CD4-positive, alpha-beta T cell treated with Interleukin-17A for 4 hours (primary cell): Measurements from ENCODE around the gene COPZ2.
A peak's percentile ranks its signal among the peaks of the same experiment; 100 is the strongest.
"Not testable (repeated sequence)": the region's sequence is repeated elsewhere in the genome, so short reads cannot be mapped to it uniquely, and the experiment has no call there.

ENCODE experiments used
- DNase-seq: peaks from one replicate; pipeline ENCODE4 v3.0.0-alpha.2; 2020; ENCODE audit warnings: mixed read lengths

COPZ2 gene

DNA sequence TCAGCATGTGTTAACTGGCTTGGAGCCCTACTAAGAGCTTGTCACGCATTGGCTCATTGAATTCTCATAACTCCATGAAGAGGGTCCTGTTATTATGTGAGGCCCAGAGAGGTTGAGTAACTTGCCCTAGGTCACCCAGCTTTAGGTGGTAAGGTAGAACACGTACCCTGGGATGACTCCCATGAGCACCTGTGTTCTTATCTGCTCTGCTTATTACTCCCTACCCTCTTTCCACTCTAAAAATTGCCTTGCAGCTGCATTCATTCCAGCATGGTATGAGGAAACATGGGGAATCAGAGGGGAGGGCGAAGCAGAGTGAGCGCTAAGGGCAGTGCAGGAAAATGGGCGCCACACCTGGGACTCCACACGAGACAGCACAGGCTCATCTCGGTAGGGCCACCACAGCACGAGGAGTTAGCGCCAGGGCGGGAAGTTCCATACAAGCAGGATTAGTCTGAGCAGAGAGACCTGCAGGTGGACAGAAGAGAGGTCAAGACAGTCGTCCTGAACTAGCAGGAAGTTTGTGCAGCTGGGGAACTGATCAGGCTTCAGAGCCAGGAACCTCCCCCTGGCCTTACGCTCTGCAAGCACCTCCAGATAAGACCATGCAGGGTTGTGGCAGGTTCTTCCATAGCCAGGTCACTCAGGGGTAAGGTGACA lies 10.1 kb downstream of the COPZ2 start:
- no peak for DNase-seq

DNA sequence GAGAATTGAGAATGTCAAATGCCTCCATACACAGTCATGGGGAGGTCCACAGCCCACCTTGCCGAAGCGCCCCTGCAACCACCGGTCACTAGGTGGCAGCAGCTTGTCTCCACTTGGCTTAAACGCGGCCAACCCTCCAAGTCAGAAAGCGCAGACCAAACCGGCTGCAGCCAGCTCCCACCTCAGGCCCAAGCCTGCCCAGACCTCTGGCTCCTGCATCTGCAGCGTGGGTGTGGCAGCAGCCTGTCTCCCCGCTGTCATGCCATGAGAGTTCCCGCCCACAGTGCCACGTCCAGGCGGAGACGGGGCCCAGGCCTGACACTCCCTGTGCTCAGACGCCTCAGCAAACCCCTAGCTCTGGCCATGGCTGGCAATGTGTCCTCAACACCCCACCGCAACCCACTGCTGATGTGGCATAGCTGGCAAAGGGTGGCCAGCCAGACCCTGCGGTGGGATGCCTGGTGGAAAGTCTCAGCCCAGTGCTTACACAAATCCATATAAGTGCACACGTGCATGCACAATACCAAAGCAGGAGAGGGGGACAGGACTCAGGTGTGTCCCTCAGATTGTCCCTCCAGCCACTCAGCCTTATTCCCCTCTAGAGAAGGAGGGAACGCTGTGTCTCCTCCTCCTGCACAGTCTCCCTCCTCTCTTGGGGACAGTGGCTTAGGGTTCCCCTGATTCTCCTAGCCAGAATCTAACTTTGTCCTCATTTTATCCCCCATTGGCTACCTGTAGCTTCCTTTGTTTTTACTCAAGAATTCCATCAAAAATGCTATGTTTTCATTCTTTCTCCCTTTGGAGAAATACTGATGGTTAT lies 10.9 kb downstream of the COPZ2 start:
- peak; percentile 78 for DNase-seq

DNA sequence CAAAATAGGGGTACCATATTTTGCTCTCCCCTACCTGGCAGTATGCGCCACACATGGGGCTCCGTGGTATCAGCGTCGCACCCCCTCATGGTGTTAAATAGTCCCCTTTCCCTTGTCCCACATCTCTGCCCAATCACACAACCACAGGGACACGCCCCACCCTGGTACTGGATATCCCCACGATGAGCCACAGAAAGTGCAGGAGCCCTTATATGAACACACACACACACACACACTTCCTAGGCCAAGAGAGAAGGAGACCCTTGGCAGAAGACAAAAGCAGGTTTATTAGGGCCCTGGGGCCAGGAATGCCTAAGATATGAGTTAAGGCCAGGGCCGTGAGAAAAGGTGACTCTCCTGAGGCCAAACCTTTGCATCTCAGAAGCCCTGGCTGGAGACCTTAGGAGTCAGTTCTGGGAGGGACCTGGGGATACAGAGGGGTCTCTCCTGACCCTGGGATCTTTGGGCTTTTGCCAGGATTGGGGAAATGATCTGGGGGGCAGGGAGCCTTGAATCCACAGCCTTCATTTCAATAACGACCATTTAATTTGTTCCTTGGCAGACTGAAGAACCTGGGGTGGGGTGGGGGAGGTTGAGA lies 11.6 kb downstream of the COPZ2 start:
- DNase-seq, result no peak

DNA sequence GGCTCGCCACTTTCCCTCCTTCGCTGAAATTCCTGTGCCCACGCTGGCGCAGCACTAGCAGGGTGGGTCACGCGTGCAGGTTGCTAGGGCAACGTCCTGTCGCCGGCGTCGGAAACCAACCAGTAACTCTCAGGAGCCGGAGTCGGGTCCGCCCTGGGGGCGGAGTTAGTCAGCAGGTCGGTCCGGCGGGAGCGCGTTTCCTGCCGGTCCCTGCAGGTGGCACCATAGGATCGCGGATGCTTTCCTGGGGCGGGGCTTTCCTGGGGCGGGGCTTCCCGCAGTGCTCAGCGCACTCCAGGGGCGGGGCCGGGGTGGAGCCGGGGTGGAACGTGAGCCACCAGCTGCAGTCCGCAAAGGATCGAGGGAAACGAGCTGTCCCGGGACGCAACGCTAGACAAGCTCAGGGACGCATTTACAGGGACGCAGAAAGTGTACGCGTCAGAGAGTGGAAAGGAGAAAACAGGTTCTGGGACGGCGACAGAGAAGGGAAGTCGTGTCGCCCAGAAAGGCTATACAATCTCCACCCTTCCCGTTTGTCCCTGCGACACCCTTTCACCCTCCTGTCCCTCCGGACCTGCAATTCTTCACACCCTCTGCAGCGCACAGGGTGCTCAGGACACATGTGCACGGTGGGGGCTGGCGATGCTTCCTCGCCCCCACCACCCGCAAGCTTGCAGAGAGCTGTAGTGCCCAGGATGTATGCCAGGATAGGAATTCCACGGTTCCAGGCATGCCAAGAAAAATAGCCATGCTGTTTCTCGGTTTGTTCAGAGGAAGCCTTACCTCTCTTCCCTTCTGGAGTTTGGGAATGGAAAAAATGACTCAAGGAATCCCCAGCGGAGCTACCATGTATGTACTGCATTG lies 12.3 kb downstream of the COPZ2 start:
- DNase-seq, result peak; percentile 99

DNA sequence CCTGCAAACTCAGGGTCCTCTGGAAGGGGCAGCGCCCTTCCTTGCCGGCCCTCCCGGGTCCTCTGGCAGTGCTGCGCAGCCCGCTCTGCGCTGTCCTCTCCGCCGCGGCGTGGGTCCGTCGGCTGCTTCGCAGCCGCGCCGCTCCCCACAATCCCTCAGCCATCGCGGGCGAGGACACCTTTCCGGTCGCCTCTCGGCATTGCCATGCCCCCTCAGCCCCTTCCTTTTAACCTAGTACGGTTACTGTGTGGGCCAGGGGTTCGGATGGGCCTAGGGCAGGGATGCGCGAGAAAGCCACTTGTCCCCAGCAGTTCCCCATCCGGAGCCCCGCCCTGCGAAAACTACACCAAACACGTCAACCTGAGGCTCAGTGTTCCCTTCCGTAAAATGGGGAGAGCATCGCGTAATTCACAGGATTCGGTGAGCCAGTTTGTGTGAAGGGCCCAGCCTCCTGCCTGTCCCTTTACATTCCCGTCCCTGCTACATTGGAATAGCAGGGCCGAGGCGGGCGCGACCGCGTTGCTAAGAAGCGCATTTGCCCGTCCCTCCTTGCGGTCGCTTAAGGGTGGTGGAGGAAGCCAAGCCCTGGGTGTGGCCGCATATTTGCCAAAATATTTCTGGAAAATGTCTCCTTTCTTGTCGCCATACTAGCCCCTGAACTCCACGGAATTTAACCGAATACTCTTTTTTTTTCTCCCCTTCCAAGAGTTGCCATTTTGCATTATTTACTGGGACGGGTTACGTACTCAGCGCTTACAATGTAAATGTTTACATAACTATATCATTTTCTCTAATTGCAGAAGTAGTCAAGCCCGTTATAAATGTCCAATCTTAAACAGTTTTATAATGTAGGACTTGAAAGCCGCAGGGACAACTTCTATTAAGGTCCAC lies 13.2 kb downstream of the COPZ2 start:
- peak; percentile 57 for DNase-seq

DNA sequence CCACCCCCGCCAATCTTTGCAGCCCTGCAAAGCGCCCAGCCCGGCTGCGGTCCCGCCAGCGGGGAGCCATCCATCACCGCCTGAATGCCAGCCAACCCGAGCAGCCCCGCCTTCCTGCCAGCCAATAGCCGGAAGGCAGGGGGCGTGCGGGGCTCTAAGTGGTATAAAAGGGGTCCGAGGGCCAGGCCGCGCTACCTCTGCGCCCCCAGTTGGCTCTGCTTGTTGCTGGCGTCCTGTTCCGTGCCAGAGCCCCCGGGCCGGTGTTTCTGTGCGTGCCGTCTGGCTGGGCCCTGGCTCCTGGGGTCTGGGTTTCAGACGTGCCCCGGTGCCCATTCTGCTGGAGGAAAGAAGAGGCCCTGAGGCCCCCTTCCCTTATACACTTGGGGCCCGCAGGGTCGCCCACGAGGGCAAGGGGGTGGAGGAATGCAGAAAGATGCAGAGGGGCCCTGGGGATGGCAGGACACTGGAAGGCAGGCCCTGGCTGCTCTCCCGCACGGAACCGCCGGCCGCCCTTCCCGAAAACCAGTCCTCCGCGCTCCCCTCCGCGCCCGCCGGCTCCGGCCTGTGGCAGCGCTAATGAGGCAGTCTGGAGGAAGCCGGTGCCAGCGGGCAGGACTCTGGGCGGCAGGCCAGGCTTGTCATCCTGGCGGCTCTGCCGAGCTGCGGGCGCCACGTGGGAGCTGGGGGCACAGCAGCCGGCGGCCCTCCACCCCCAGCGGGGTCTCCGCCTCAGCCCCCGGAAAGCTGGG lies 14.0 kb downstream of the COPZ2 start:
- peak; percentile 58 for DNase-seq

DNA sequence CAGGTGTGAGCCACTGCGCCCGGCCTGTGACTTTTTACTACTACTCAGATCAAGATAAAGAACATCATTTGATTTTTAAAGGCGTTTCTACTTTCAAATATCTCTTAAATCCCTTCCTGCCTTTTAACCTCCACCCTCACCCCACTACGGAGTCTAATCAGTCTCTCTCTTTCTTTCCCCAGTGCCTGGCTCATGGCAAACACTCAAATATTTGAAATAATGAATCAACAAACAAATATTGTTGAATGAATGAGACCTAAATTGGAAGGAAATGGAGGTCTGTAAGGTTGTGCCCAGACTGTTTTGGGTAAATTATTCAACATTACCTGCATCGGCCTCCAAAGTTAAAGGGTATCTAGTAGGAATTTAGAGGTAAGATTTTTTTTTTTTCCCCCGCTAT lies 14.7 kb downstream of the COPZ2 start:
- DNase-seq, result no peak

DNA sequence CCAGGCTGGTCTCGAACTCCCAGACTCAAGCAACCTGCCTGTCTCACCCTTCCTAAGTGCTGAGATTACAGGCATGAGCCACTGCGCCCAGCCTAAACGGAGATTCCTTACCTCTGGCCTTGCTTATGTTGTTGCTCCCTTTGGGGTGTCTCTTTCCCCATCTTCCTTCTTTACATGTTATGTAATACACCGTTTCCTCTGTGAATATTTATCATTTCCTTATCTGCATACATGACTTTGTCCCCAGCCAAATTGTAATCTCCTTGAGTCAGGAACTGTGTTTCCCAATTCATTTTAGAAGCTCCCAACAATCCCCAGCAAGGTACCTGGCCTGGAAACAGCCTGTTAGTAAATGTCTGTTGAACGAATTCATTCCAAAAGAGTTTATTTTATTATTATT lies 15.7 kb downstream of the COPZ2 start:
- no peak for DNase-seq

DNA sequence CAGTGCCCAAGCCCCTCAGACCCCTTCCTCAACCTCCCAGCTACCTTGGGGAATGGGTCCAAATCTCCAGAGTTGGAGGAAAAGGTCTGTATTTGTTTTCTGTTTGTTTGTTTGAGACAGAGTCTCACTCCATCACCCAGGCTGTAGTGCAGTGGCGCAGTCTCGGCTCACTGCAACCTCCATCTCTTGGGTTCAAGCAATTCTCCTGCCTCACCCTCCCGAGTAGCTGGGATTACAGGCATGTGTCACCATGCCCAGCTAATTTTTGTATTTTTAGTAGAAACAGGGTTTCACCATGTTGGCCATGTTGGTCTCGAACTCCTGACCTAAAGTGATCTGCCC lies 19.8 kb downstream of the COPZ2 start:
- DNase-seq, result not testable (repeated sequence)

DNA sequence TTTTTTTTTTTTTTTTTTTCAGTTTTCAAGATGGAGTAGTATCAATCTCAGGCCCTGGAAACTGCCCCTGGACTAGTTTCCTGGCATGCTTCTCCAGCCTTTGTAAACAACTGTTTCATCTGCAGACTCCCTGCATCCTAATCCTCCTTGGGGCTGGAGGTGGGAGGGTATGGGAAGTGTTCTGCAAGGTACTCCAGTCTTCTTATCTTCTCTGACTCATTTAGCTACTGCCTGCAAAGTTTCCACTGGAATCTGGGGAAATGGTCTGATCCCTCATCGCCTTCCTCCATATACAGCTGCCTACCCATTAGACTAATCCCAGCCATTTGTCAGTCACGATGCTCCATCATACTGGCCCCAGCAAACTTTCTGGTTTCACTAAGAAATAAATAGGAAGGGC lies 21.5 kb downstream of the COPZ2 start:
- no peak for DNase-seq

DNA sequence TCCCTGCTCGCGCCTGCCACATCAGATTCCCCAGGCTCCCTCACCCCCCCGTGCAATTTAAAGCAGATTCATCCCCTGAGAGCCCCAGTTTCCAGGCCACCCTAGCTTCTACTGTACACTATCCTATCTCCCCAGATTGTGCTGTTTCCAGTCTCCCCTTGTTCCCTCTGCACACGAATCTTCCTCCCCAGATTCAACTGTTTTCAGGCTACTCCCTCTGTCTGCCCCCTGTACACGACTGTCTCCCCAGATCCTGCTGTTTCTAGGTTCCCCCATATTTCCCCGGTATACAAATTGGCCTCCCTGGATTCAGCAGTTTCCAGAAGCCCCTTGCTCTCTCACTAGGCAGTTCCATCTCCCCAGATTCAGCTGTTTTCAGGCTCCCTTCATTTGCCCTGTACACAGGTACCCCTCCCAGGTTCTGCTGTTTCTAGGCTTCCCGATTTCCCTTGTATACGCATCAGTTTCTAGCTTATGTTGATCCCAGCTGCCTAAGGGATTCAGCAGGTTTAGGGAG lies 22.9 kb downstream of the COPZ2 start:
- DNase-seq, result no peak

DNA sequence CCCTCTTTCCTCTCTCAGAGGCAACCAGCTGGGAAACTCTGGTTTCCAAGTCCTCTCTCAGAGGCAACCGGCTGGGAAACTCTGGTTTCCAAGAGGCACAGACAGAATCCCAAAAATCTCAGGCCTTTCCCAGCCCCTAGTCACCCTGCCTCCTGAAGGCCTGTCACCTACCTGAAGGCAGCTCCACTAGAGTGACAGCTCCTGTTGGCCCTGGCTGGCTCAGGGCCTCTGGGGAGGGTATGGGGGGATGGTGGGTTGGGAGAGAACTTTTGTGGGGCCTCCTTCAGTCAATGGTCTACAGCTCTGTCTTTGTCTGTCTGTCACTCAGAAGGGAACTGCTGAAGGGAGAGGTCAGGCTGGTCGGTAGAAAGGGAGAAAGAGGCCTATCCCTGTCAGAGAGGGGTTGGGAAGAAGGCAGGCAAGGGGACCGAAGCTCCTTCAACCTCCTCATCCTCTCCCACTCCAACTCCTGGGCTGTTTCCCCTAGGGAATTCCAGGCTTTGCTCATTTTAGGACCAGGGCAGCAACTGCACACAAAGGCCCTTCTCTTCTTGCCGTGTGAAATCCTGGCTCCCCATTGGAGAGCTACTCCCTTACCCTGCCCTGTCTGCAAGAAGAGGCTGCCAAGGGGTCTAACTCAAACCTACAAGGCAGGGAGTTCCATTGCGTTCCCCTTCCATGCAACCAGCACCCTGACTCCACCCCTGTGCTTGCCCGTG lies 23.6 kb downstream of the COPZ2 start:
- DNase-seq, result no peak

DNA sequence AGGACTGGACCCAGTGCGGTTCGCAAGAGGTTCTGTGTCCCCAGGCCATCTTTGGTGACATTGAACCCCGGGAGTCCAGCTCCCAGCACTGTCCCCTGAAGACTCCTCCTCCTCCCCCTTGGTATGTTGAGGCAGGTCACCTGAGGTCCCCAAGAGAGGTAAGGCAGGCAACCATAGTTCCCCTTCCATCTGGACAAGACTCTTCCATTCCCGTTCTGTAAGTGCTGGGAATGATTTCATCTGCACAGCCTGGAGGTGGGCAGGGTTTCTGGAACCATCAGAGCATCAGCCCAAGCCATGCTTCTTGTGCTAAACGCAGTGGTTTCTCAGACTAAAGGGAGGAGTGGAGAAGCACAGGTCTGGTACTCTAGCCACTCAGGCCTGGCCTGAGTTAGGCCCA lies 24.9 kb downstream of the COPZ2 start:
- DNase-seq, result no peak

DNA sequence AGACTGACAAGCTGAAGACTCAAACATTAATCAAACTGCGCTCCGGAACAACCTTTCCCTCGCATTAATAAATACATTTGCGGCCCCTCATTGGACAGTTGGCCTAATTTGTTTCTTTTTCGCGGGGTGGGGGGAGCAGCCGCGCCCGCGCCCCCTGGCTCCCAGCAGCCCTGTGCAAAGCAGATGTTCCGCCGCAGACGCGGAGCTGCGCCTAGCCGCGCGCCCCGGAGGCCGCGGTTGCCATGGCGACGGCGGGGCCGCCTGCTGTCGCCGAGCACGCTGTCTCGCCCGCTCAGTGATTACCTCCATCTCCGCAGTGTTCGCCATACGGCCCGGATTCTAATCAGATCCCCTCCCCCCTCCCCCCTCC lies 25.5 kb downstream of the COPZ2 start:
- DNase-seq, result peak; percentile 77

DNA sequence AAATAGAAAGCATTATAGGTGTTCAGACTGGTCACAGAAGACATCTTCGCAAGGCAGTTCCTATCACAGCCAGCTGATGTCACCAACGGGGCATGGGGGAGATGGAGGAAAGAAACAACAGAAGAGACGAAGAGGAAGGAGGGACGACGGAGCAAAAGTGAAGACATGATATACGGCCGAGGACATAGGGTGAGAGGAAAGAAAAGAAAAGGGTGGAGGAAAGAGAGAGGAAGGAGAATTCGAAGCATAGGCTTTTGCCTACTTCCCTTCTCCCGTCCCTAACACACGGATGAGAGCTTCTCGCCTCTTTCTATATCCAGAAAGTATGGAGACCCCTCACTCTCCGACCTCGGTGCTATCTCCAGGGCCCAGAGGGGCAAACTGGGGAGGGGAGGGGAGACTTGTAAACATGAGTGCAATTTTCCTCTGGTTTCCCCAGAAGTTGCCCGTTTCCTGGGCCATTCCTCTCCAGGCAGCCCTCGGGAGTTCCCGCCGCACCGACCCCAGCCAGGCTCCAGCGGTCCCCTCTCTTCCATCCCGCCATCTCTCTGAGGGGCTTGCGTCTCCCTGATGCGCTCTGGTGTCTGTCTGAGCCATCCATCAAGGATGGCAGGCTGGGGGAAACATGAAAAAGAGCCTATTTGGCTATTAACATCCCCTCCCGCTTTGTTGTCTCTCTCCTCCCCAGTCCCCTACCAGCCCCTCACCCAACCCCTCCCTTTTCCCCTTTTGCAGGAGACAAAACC lies 26.0 kb downstream of the COPZ2 start:
- DNase-seq, result peak; percentile 60

DNA sequence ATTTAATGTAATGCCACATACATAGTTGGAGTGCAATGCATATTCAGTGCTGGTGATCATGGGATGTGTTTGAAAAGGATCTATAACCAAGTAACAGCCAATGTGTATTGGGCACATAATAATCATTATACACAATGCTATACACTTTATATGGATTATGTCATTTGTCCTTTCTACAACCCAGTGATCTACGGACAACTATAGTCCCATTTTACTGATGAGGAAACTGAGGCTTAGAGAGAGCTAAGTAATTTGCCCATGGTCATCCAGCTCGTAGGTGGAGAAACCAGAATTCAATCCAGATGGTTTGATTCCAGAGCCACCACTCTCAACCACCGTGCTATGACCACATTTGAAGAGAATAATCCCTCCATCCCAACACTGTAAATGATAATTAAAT lies 27.4 kb downstream of the COPZ2 start:
- DNase-seq, result no peak

DNA sequence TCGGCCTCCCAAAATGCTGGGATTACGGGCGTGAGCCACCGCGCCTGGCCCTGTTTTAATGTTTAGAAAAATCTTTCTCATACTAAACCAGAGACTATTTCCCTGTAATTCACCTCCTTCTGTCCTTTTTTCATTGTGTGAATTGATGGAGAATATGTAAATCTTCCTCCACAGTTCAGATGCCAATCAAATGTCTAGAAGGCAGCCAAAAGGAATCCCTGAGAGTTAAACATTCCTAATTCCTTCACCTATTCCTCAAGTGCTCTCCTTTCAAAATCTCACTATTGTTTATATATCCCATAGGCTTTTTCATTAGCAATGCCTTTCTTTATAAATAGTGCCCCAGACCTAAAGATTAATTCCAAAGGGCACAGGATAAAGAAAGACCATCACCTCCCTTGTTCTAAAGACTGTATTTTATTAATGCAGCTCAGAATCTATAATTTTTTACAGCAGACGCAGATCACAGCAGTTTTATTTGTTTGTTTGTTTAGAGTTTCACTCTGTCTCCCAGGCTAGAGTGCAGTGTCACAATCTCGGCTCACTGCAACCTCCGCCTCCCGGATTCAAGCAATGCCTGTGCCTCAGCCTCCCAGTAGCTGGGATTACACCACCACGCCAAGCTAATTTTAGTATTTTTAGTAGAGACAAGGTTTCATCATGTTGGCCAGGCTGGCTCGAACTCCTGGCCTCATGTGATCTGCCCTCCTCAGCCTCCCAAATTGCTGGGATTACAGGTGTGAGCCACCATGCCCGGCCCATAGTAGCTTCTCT lies 30.5 kb downstream of the COPZ2 start:
- DNase-seq, result no peak

DNA sequence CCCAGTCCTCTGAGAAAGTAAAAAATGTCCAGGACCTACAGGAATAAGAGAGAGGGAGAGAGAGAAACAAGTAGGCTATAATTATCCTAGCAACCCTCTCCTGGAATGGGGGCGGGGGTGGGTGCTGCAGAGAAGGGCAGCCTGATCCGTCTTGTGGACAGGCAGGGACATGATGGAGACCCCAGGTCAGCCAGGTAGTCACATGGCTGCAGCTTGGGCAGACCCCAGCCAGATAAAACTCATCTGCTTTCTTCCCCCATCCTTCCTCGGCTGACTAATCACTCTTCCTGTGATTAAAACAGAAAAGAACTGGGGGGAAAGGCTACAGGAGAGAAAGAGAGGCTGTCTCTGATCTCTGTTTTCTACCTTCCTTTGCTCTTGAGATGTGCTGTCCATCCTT lies 32.6 kb downstream of the COPZ2 start:
- DNase-seq, result no peak
